IMR-90 (cell line): ENCODE measurements around the gene AVPI1. TPM values are rescaled to one million over a fixed set of nuclear protein-coding genes. Genes with fewer than 3 reads are reported as not detected.

Experiments used
- ATAC-seq: fragments of 200-7000 bp; cut with Tn5 transposase; 2 replicates; pipeline ENCODE4 v1.9.1; 2020; ENCODE audit warnings: low read depth, mild to moderate bottlenecking, moderate library complexity
- BruUV-seq: library from RNA; stranded (reverse); fragments of 400-500 nt; replicated peaks from 2 replicates; lab custom pipeline; 2021; lab: Mats Ljungman, UMichigan
- CTCF ChIA-PET: fragments of 300-600 bp; formaldehyde crosslinking; extraction: SDS; loops from one replicate; lab custom pipeline; 2021; ENCODE audit warnings: antibody characterized with exemption; lab: Yijun Ruan, JAX
- POLR2A ChIA-PET: fragments of 300-600 bp; sonication (Branson Sonifier 250); formaldehyde crosslinking; loops from one replicate; lab custom pipeline; 2022; ENCODE audit warnings: antibody characterized with exemption; ENCODE audit not compliant: unreplicated experiment; lab: Charles Lee
- DNase-seq: peaks from one replicate; pipeline ENCODE4 v3.0.0; 2013
- H2AFZ ChIP-seq: replicated peaks from 2 replicates; pipeline ENCODE3; 2013; ENCODE audit warnings: low read length, mild to moderate bottlenecking; ENCODE audit not compliant: poor library complexity
- H2AK5ac ChIP-seq: 2 replicates; pipeline ENCODE4 v1.6.1; 2013; ENCODE audit warnings: low read depth, low read length, inconsistent platforms
- H2AK9ac ChIP-seq: replicated peaks from 2 replicates; pipeline ENCODE3; 2013; ENCODE audit warnings: mild to moderate bottlenecking, low read depth, low read length, moderate library complexity; ENCODE audit not compliant: poor library complexity
- H2BK120ac ChIP-seq: 2 replicates; pipeline ENCODE4 v1.6.1; 2013; ENCODE audit warnings: low read depth, low read length, inconsistent platforms
- H2BK15ac ChIP-seq: 3 replicates; pipeline ENCODE4 v1.6.1; 2013; ENCODE audit warnings: low read depth, low read length, inconsistent platforms
- H2BK20ac ChIP-seq: 2 replicates; pipeline ENCODE4 v1.6.1; 2013; ENCODE audit warnings: low read depth, mild to moderate bottlenecking, inconsistent platforms, low read length, moderate library complexity
- H2BK5ac ChIP-seq: 2 replicates; pipeline ENCODE4 v1.6.1; 2013; ENCODE audit warnings: mild to moderate bottlenecking, low read depth, low read length, inconsistent platforms; ENCODE audit not compliant: poor library complexity, severe bottlenecking
- H3K14ac ChIP-seq: replicated peaks from 2 replicates; pipeline ENCODE4 v1.6.1; 2013; ENCODE audit warnings: low read depth, low read length, inconsistent platforms
- H3K18ac ChIP-seq: 2 replicates; pipeline ENCODE4 v1.6.1; 2013; ENCODE audit warnings: low read depth, low read length, control low read depth
- H3K23ac ChIP-seq: 2 replicates; pipeline ENCODE4 v1.6.1; 2013; ENCODE audit warnings: low read depth, low read length, inconsistent platforms
- H3K27ac ChIP-seq: 2 replicates; pipeline ENCODE4 v1.5.1; 2013; ENCODE audit warnings: mild to moderate bottlenecking, control low read depth, low read length; ENCODE audit not compliant: insufficient read depth
- H3K27me3 ChIP-seq: 2 replicates; pipeline ENCODE4 v1.6.1; 2013; ENCODE audit warnings: low read length; ENCODE audit not compliant: control insufficient read depth, insufficient read depth
- H3K36me3 ChIP-seq: 2 replicates; pipeline ENCODE4 v1.6.1; 2013; ENCODE audit warnings: low read length, mixed read lengths; ENCODE audit not compliant: control insufficient read depth, insufficient read depth
- H3K4ac ChIP-seq: 2 replicates; pipeline ENCODE4 v1.6.1; 2013; ENCODE audit warnings: low read depth, low read length, inconsistent platforms
- H3K4me1 ChIP-seq: 2 replicates; pipeline ENCODE4 v1.6.1; 2013; ENCODE audit warnings: low read length, mixed read lengths; ENCODE audit not compliant: control insufficient read depth, insufficient read depth
- H3K4me2 ChIP-seq: 2 replicates; pipeline ENCODE4 v1.6.1; 2013; ENCODE audit warnings: low read depth, mild to moderate bottlenecking, control low read depth, low read length, moderate library complexity
- H3K4me3 ChIP-seq: 2 replicates; pipeline ENCODE4 v1.5.1; 2013; ENCODE audit warnings: low read depth, mild to moderate bottlenecking, control low read depth, low read length, moderate library complexity; ENCODE audit not compliant: insufficient read depth
- H3K56ac ChIP-seq: 2 replicates; pipeline ENCODE4 v1.6.1; 2013; ENCODE audit warnings: low read length, inconsistent platforms; ENCODE audit not compliant: insufficient read depth; ENCODE audit errors: extremely low read depth
- H3K79me1 ChIP-seq, 2 experiments: 2 replicates each; pipeline ENCODE4 v1.6.1; 2013; ENCODE audit warnings: low read length in 2 of 2, inconsistent platforms in 1 of 2, low read depth in 1 of 2
- H3K9ac ChIP-seq: 2 replicates; pipeline ENCODE4 v1.6.1; 2013; ENCODE audit warnings: low read depth, low read length, control low read depth
- H3K9me1 ChIP-seq: 2 replicates; pipeline ENCODE4 v1.6.1; 2013; ENCODE audit warnings: low read length, inconsistent platforms; ENCODE audit not compliant: insufficient read depth
- H3K9me3 ChIP-seq: 2 replicates; pipeline ENCODE4 v1.6.1; 2013; ENCODE audit warnings: low read length; ENCODE audit not compliant: control insufficient read depth, insufficient read depth
- H4K20me1 ChIP-seq: 2 replicates; pipeline ENCODE4 v1.6.1; 2013; ENCODE audit warnings: low read length, inconsistent platforms; ENCODE audit not compliant: insufficient read depth
- H4K5ac ChIP-seq: 2 replicates; pipeline ENCODE4 v1.6.1; 2013; ENCODE audit warnings: mild to moderate bottlenecking, low read depth, low read length, control low read depth
- H4K8ac ChIP-seq, 2 experiments: 2 replicates each; pipeline ENCODE4 v1.6.1; 2013; ENCODE audit warnings: low read depth in 2 of 2, low read length in 2 of 2, control low read depth in 1 of 2, inconsistent platforms in 1 of 2
- H4K91ac ChIP-seq: 2 replicates; pipeline ENCODE4 v1.6.1; 2013; ENCODE audit warnings: low read depth, low read length, inconsistent platforms; ENCODE audit not compliant: insufficient read depth
- BHLHE40 ChIP-seq: fragments of 150-350 bp; IDR thresholded peaks from 2 replicates; pipeline ENCODE4 v1.6.1; 2016; ENCODE audit warnings: mild to moderate bottlenecking, low read depth, low read length
- FOS ChIP-seq: fragments of 150-350 bp; IDR thresholded peaks from 2 replicates; pipeline ENCODE4 v1.6.1; 2016; ENCODE audit warnings: low read depth, low read length
- MAZ ChIP-seq: IDR thresholded peaks from 2 replicates; pipeline ENCODE4 v1.6.1; 2012; ENCODE audit warnings: low read depth, mild to moderate bottlenecking, low read length, improper control_type of control experiment, moderate library complexity, borderline replicate concordance
- NFE2L2 ChIP-seq: fragments of 150-350 bp; IDR thresholded peaks from 2 replicates; pipeline ENCODE4 v1.6.1; 2016; ENCODE audit warnings: low read depth, mild to moderate bottlenecking, low read length
- POLR2A ChIP-seq: IDR thresholded peaks from 2 replicates; pipeline ENCODE4 v1.6.1; 2012; ENCODE audit warnings: mild to moderate bottlenecking, low read depth, low read length
- RCOR1 ChIP-seq: IDR thresholded peaks from 2 replicates; pipeline ENCODE4 v1.6.1; 2012; ENCODE audit warnings: mild to moderate bottlenecking, low read length, improper control_type of control experiment; ENCODE audit not compliant: insufficient replicate concordance
- RFX5 ChIP-seq: IDR thresholded peaks from 2 replicates; pipeline ENCODE4 v1.8.0; 2012; ENCODE audit warnings: low read depth, mild to moderate bottlenecking, low read length, moderate library complexity
- WGBS, 2 experiments: methylation state at CpG; one replicate each; pipeline versions ENCODE4 v1.1.5 to v1.1.7; 2013; ENCODE audit warnings: missing lambda C conversion rate in 2 of 2; ENCODE audit not compliant: insufficient read length in 1 of 2; ENCODE audit errors: extremely low coverage in 2 of 2; 5-methylcytosine and 5-hydroxymethylcytosine counted together
- dilution Hi-C: fragments of 300-500 bp; cut with HindIII; formaldehyde crosslinking; loops from one replicate; pipeline ENCODE4 v1.14.3; 2018; ENCODE audit warnings: low sequenced_read_pairs; ENCODE audit not compliant: unreplicated experiment
- in situ Hi-C: fragments of 300-500 bp; cut with MboI; formaldehyde crosslinking; loops from 3 replicates; pipeline ENCODE4 v1.14.3; 2019; ENCODE audit warnings: low sequenced_read_pairs, inconsistent platforms, mixed read lengths
- intact Hi-C: fragments of 100-400 bp; cut with micrococcal nuclease; formaldehyde crosslinking; loops from 2 replicates; pipeline ENCODE4 v1.10.0; 2022
- polyA plus RNA-seq, 3 experiments: library from polyadenylated mRNA; depleted of rRNA; stranded (reverse); fragments of >200 nt; gene quantifications; 2 replicates each; pipeline ENCODE4 v1.2.3, GENCODE V29; 2012; ENCODE audit warnings: low replicate concordance in 1 of 3
- total RNA-seq: library from RNA; depleted of rRNA; stranded (reverse); fragments of >200 nt; gene quantifications from 2 replicates; pipeline ENCODE4 v1.2.3, GENCODE V29; 2012
- TF ChIP-seq, protein P1 (sequence below): fragments of 150-350 bp; IDR thresholded peaks from 2 replicates; pipeline ENCODE4 v1.6.1; 2017; ENCODE audit warnings: mild to moderate bottlenecking, antibody characterized with exemption, low read length, low read depth

Gene AVPI1
- total and polyA plus RNA-seq, 2 of the 4 experiments (the other 2 are of a cell fraction): 26.7 to 29.8 TPM

DNA sequence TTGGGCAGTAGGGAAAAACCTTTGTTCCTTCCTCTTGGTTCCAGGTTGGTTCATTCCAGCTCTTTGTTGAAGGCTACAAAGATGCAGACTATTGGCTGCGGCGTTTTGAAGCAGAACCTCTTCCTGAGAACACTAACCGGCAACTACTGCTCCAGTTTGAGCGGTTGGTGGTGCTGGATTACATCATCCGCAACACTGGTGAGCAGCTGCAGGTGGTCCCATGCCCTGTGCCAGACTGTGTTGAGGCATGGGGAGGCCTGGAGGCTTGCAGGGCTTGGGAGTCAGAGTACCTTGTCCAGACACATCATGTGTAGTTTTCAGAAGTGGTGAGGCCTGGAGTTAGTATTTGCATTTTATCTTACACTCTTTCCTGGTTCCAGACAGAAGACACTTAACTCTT lies 30.3 kb downstream of the AVPI1 start:
- POLR2A ChIA-PET: no interaction called here
- H3K4ac ChIP-seq: no peak overlapping the region
- H3K27ac ChIP-seq: no peak overlapping the region
- H4K8ac ChIP-seq: no peak overlapping the region
- no peak overlapping the region for H2AK5ac ChIP-seq
- no peak overlapping the region for H3K4me2 ChIP-seq
- H3K79me1 ChIP-seq: peaks cover 18 to 37% of the 10 kb centered on the region in 2 experiments
- H3K36me3 ChIP-seq: peaks cover 37% of the 10 kb centered on the region
- H2BK15ac ChIP-seq: no peak overlapping the region
- H2AFZ ChIP-seq: no peak overlapping the region
- no peak overlapping the region for H4K91ac ChIP-seq
- no peak overlapping the region for H3K23ac ChIP-seq
- H3K14ac ChIP-seq: no peak overlapping the region
- H3K9me1 ChIP-seq: peaks cover 3% of the 10 kb centered on the region
- WGBS, 2 experiments: 93% methylated on average over 3 of the region's 5 CpGs; no CpG with 5 or more reads in 1 of the 2 experiments
- dilution Hi-C loops: no loop called here
- no TSS peak for BruUV-seq
- TF ChIP-seq RCOR1: no peak
- TF ChIP-seq MAZ: no peak
- TF ChIP-seq, protein P1, sequence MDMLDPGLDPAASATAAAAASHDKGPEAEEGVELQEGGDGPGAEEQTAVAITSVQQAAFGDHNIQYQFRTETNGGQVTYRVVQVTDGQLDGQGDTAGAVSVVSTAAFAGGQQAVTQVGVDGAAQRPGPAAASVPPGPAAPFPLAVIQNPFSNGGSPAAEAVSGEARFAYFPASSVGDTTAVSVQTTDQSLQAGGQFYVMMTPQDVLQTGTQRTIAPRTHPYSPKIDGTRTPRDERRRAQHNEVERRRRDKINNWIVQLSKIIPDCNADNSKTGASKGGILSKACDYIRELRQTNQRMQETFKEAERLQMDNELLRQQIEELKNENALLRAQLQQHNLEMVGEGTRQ: no peak
- TF ChIP-seq FOS: no peak
- TF ChIP-seq BHLHE40: no peak
- TF ChIP-seq NFE2L2: no peak
- no peak for TF ChIP-seq POLR2A
- TF ChIP-seq RFX5: no peak
- H3K27me3 ChIP-seq: no peaks in the 10 kb centered on the region
- CTCF ChIA-PET: no interaction called here
- no peak overlapping the region for H2BK5ac ChIP-seq
- in situ Hi-C loops: no loop called here
- no peak overlapping the region for H3K9ac ChIP-seq
- H3K56ac ChIP-seq: no peak overlapping the region
- H3K4me3 ChIP-seq: no peak overlapping the region
- no peak for DNase-seq
- no peak overlapping the region for H3K18ac ChIP-seq
- H2BK20ac ChIP-seq: no peak overlapping the region
- H4K20me1 ChIP-seq: no peaks in the 10 kb centered on the region; the same call in 1 of the 2 replicates
- H2AK9ac ChIP-seq: no peak overlapping the region
- H3K9me3 ChIP-seq: no peaks in the 10 kb centered on the region
- H4K5ac ChIP-seq: no peak overlapping the region
- ATAC-seq: no peak
- no peak overlapping the region for H2BK120ac ChIP-seq
- H3K4me1 ChIP-seq: peaks cover under 1% of the 10 kb centered on the region; the same call in 1 of the 2 replicates
- intact Hi-C loops: no loop called here
